Raji (cell line): ENCODE data around the gene YIPF6.
A peak's percentile ranks its signal among the peaks of the same experiment; 100 is the strongest.

Experiments used
- POLR2A ChIP-seq: IDR thresholded peaks from 2 replicates; pipeline ENCODE4 v1.6.1; 2011; ENCODE audit warnings: low read depth, low read length, control low read depth; ENCODE audit not compliant: insufficient read depth

YIPF6 gene

GRCh38 chrX:68498508-68499379, at the start of gene YIPF6:
Gene YIPF6 (plus strand): TSS chrX:68499051. CDS start chrX:68499067, 16 bp downstream.
- TF ChIP-seq POLR2A, result peak; percentile 76

GRCh38 chrX:68451720-68452119, 47.1 kb upstream of the YIPF6 start:
- no peak for TF ChIP-seq POLR2A

- TF ChIP-seq POLR2A, result no peak
Measured at GRCh38 chrX:68454476-68455150, 44.2 kb upstream of the YIPF6 start.

GRCh38 chrX:68455151-68455510, 43.7 kb upstream of the YIPF6 start:
- TF ChIP-seq POLR2A, result no peak

GRCh38 chrX:68461093-68461492, 37.8 kb upstream of the YIPF6 start:
- no peak for TF ChIP-seq POLR2A

GRCh38 chrX:68461576-68461975, 37.3 kb upstream of the YIPF6 start:
- TF ChIP-seq POLR2A, result no peak

- TF ChIP-seq POLR2A, result no peak
Measured at GRCh38 chrX:68462197-68462596, 36.7 kb upstream of the YIPF6 start.

GRCh38 chrX:68462653-68463052, 36.2 kb upstream of the YIPF6 start:
- TF ChIP-seq POLR2A, result no peak

GRCh38 chrX:68463880-68464279, 35.0 kb upstream of the YIPF6 start:
- TF ChIP-seq POLR2A, result no peak

- no peak for TF ChIP-seq POLR2A
Measured at GRCh38 chrX:68464796-68465195, 34.1 kb upstream of the YIPF6 start.

- no peak for TF ChIP-seq POLR2A
Measured at GRCh38 chrX:68480969-68481368, 17.9 kb upstream of the YIPF6 start.

GRCh38 chrX:68487254-68487653, 11.6 kb upstream of the YIPF6 start:
- TF ChIP-seq POLR2A, result no peak

GRCh38 chrX:68487924-68488323, 10.9 kb upstream of the YIPF6 start:
- TF ChIP-seq POLR2A, result no peak

GRCh38 chrX:68488657-68489056, 10.2 kb upstream of the YIPF6 start:
- no peak for TF ChIP-seq POLR2A

GRCh38 chrX:68490644-68491043, 8.2 kb upstream of the YIPF6 start:
- TF ChIP-seq POLR2A, result no peak

GRCh38 chrX:68492583-68492982, 6.3 kb upstream of the YIPF6 start:
- TF ChIP-seq POLR2A, result no peak

GRCh38 chrX:68498044-68498507, 775 bp upstream of the YIPF6 start:
- TF ChIP-seq POLR2A, result no peak
